GM19452 (cell line): ENCODE measurements around the gene HDAC11.
"Not testable (repeated sequence)": the region's sequence is repeated elsewhere in the genome, so short reads cannot be mapped to it uniquely, and the experiment has no call there.

Experiments
- ATAC-seq: cut with Tn5 transposase; IDR thresholded peaks from one replicate; pipeline ENCODE4 v1.9.1; 2021; ENCODE audit not compliant: unreplicated experiment

The HDAC11 gene

DNA sequence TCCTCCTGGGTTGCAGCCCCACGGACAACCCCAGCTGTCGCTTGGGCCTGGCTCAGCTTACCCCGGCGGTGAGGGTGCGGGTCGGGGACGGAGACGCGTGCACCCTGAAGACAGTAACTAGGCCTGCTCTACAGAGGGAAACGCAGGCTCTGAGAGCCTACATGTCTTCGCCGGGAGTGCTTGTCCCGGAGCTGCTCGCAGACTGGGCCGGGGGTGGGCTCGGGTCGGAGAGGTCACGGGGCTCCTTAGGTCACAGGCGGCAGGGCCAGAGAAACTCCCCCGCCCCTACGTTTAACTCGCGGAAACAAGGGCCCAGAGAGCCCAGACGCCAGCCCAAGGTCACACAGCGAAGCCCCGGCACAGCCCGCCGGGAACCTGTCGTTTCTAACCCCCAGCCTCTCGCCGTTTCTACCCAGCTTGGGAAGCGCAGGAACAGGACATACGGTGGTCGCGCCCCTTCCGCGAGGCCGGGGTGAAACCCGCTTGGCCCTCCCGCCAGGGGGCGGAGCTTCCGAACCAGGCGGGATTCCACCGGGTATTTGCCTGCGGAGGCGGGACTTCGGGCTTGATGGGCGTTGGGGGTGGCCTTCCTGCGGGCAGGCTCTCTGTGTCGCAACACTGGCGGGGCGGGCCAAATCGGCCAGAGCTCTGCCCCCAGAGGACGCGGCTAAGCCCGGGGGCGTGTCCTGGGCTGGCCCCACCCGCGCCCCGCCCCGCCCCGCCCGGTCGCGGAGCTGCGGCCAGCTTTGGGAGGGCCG is at the start of gene HDAC11:
TSS of gene HDAC11 (plus strand) at position 725 of the 758 bp plus-strand sequence. CDS start 42 bp downstream, outside the sequence.
- ATAC-seq = peak; percentile 96

- ATAC-seq = not testable (repeated sequence)
These were observed 49.7 kb upstream of the HDAC11 start for GRCh38 chr3:13430411-13430875.

- no peak for ATAC-seq
These were observed 48.0 kb upstream of the HDAC11 start for GRCh38 chr3:13432093-13432492.

DNA sequence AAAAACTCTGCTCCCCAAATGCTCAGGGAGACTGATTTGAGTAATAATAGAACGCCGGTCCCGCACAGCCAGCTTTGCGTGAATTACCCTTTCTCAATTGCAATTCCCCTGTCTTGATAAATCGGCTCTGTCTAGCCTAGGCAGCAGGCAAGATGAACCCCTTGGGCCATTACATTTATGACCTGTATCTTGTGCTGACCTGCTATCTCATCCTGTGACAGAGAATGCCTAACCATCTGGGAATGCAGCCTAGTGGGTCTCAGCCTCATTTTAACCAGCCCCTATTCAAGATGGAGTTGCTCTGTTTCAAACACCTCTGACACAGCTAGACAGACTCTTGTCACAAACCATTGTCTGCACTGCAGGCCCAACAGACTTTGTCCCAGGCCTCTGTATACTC is 46.2 kb upstream of the HDAC11 start:
- no peak for ATAC-seq

- not testable (repeated sequence) for ATAC-seq
These were observed 43.9 kb upstream of the HDAC11 start for GRCh38 chr3:13436213-13436612.

DNA sequence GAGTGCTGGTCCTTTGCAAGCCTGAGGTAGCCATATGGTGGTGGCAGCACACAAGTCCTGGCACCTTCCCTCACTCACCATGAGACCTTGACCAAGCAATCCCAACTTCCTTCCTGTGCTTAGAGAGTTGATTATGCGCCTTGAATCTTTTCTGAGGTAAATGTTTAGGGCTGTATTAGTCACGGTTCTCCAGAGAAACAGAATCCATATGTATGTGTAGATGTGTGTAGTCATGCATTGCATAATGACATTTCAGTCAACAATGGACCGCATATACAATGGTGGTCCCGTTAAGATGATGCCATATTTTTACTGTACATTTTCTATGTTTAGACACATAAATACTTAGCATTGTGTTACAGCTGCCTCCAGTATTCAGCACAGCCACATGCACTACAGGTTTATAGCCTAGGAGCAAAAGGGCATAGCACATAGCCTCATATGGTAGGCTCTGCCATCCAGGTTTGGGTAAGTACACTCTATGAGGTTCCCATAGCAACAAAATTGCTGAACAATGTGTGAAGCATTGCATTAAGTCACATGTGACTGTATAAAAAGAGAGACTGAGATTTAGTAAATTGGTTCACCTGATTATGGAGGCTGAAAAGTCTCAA is 39.8 kb upstream of the HDAC11 start:
- ATAC-seq = no peak

- ATAC-seq = not testable (repeated sequence)
These were observed 37.2 kb upstream of the HDAC11 start for GRCh38 chr3:13442882-13443281.

GRCh38 chr3:13451301-13451673 is 28.8 kb upstream of the HDAC11 start:
- peak; percentile 1 for ATAC-seq

DNA sequence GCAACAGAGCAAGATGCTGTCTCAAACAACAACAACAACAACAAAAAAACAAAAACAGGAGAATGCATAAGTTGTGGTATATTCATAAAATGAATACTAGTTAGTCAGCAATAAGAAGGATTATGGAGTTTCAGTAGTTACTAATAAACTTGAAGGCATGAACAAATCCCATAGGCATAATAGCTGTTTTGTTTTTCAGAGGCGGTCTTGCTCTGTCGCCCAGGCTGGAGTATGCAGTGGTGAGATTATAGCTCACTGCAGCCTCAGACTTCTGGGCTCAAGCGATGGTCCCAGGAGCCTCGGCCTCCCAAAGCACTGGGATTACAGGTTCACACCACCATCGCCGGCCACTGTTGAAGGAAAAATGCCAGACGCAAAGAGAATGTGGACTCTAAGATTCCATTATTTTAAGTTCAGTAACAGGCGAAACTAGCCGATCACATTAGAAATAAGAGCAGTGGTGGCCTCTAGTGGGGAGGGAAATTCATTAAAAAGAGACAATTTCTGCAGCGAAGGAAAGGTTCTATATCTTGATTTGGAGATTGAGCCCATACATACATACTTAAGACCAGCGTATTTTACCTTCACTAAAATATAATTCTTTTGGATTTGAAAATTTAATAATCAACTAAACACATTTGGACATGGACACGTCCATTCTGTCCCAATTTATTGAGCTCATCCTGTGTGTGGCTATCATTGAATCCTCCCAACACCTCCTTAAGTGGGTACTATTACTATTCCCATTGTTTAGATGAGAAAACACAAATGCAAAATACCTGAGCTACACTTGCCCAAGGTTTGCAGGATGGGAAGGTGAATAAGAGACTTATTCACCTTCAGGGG is 27.4 kb upstream of the HDAC11 start:
- ATAC-seq = no peak

GRCh38 chr3:13455644-13456043 is 24.5 kb upstream of the HDAC11 start:
- ATAC-seq = no peak

DNA sequence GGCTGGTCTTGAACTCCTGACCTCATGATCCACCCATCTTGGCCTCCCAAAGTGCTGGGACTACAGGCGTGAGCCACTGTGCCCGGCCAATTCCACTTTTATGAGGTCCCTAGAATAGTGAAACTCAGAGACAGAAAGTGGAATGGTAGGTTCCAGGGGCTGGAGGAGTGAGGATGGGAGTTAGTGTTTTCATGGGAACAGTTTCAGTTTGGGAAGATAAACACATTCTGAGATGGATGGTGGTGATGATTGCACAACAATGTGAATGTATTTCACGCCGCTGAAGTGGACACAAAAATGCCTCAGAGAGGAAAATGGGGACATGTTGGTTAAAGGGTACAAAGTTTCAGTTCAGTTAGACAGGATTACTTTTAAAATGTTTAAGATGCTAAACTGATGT is 22.5 kb upstream of the HDAC11 start:
- no peak for ATAC-seq

DNA sequence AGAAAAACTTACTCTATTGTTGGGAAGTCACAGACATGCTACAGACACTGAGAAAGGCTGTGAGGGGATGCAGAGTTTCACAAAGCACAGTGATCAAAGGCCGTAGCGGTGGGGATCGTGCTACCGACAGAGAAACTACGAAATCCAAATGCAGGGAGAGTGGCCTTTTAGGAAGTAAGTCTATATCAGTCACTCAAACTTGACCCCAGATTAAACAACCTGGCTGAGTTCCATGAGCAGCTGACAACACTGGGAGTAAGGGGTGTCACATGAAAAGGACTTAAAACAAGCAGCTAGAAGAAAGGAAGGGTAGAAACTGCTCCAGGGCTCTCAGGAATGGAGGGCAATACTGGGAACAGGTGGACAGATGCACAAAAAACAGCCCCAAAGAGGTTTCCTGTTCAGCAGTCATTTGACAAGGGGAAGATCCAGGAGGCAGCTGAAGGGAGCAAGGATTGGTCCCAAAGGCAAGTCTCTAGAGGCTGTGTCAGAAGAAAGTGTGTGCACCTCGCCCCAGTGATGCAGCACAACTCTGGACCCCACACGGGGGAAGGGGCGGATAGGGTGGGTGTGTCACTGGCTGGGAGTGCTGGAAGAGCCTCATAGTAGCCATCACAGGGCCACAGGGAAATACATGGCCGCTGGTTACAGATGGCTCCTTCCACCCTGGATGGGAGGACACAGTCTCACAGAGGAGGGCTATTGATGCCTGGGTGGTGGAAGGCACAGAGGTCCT is 20.3 kb upstream of the HDAC11 start:
- no peak for ATAC-seq

GRCh38 chr3:13460341-13460736 is 19.8 kb upstream of the HDAC11 start:
- ATAC-seq = no peak

DNA sequence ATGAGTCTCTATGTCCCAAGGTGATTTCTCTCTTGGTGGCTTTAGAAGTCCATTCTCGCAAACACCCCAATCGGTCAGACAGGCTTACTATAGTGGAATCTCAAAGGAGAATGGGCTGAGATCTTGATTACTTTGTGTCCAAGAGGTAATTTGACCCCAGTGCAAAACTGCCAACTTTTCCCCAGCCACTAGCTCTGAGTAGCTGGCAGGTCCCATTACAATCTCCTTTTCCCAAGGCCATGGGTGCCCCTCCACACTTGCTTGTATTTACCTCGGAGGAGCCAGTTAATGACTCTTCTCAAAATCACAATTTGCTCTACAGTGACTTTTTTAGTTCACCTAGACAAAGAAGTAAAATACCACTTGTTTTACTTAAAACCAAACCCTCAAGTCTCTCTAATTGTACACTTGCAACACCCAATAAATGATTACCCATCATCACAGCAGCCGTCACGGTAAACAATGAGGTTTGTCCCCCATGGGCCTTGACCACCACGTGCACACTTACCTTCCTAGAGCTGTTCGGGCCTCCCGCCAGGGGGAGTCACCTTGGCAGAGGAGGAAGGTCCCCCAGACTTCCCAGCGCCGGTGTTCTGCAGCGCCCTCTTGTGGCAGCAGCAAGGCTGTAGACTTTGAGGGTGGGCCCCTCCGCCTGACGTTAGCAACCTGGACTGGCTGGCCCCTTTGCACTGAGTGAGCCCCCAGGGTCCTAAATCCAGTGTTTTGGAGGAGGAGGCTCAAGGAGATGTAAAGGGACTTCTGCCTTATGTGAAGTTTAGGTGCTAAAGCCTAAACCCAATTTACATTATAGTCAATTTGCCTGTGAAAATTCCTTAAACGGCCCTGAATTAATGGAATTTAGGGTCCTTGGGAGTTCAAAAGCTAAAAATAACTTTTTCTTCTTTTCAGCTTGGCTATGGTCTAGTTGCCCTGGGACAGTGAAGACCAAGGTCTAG is 18.7 kb upstream of the HDAC11 start:
- ATAC-seq = peak; percentile 63

DNA sequence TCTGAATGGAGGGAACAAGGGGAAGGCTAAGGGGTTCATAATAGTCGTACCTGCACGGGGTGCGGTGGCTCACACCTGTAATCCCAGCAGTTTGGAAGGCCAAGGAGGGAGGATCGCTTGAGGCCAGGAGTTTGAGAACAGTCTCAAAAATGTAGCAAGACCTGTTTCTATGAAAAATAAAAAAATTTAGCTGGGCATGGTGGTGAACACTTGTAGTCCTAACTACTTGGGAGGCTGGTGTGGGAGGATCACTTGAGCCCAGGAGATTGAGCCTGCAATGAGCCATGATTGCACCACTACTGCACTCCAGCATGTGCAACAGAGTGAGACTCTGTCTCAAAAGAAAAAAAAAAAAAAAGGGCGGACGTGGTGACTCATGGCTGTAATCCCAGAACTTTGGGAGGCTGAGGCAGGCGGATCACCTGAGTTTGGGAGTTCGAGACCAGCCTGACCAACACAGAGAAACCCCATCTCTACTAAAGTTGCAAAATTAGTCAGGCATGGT is 17.9 kb upstream of the HDAC11 start:
- no peak for ATAC-seq

DNA sequence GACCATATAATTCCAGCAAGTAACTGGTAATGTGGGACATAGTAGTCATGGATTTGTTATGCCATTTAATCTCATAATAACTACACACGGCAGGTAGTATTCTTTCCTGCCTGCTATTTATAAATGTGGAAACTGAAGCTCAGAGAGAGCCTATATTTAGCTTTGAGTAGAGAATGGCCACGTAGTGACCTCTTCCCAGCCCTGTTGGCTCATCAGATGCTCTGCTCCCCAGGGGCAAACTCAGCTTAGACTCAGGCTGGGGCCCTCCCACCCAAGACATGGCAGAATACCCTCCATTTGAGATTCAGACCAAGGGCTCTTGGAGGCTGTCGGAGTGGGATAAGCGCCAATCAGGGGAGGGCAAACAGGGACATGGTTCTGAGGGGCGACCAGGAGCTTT is 17.3 kb upstream of the HDAC11 start:
- no peak for ATAC-seq

- no peak for ATAC-seq
These were observed 16.3 kb upstream of the HDAC11 start for GRCh38 chr3:13463618-13464400.

DNA sequence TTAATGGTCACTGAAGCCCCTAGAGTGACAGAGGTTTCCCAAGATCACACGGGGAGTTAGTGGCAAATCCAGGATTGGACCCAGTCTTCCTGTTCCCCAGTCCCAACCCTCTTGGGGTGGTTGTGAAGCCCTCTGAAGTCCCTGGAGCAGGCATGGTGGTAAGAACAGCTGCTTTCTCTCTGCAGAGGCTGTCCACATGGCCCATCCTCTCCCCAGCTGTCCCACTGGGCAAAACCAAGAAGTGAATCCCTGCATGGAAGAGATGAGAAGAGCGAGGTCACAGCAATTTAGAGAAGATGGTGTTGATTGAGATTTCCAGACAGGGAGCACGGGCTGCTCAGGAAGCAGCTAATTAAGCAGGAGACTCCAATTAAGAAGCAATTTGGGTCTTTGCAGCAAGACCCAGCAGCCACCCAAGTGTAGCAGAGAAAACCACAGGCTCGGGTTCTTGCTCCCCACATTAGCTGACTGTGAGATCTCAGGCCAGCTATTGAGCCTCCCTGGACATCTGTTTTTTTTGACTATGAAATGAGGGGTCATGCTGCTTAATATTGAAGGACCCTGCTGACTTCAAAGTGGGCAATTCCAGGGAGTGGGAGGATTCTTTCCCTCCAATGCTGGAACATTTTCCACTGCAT is 14.8 kb upstream of the HDAC11 start:
- no peak for ATAC-seq
